Ovary (tissue), 3 donors: Measurements from ENCODE around the gene ATP2A2.

ENCODE experiments used
- CTCF ChIP-seq, 3 donors: fragments of 450-650 bp in 2 of 3; fragments of 200-600 bp in 1 of 3; IDR thresholded peaks; one replicate each; pipeline versions ENCODE4 v1.5.1 to v1.8.0; 2016 to 2022; ENCODE audit warnings: antibody characterized with exemption in 3 of 3, mild to moderate bottlenecking in 1 of 3
- EP300 ChIP-seq: sonication (generic); formaldehyde crosslinking; IDR thresholded peaks from one replicate; pipeline ENCODE4 v1.6.1; 2017; ENCODE audit warnings: antibody characterized with exemption
- POLR2A ChIP-seq: fragments of 450-650 bp; IDR thresholded peaks from one replicate; pipeline ENCODE4 v1.6.1; 2017; ENCODE audit warnings: antibody characterized with exemption, mild to moderate bottlenecking, moderate library complexity
- donor health status: DM: no; HTN: no; CAD: no.

- no peak for TF ChIP-seq CTCF (IDR thresholded peaks at IDR 0.05)
- no peak for TF ChIP-seq POLR2A
- no peak for TF ChIP-seq EP300
Measured at GRCh38 chr12:110351119-110351518, 70.1 kb downstream of the ATP2A2 start.
